A549 (cell line): ENCODE measurements around the gene LMF1. TPM values are rescaled to one million over a fixed set of nuclear protein-coding genes. Genes with fewer than 3 reads are reported as not detected.
"Not testable (repeated sequence)": the region's sequence is repeated elsewhere in the genome, so short reads cannot be mapped to it uniquely, and the experiment has no call there.

Experiments
- ATAC-seq, 2 experiments: fragments of 200-7000 bp in 1 of 2; fragments of >200 bp in 1 of 2; cut with Nextera tagmentation in 1 of 2; cut with Tn5 transposase in 1 of 2; 3 replicates each; pipeline versions ENCODE4 v1.8.0 to v1.9.1; 2018 to 2020; ENCODE audit warnings: mild to moderate bottlenecking in 1 of 2, moderate library complexity in 1 of 2
- CTCF ChIA-PET: fragments of 300-600 bp; sonication (Branson Sonifier 250); formaldehyde crosslinking; extraction: SDS; loops from one replicate; lab custom pipeline; 2021; ENCODE audit warnings: antibody characterized with exemption, inconsistent platforms; lab: Yijun Ruan, JAX
- POLR2A ChIA-PET: fragments of 350-600 bp; formaldehyde crosslinking; extraction: SDS; loops from one replicate; lab custom pipeline; 2021; ENCODE audit warnings: antibody characterized with exemption, inconsistent platforms; lab: Yijun Ruan, JAX
- DNase-seq, 2 experiments: peaks; one replicate each; pipeline versions ENCODE4 v3.0.0 to v3.0.0-alpha.2; 2011 to 2016; ENCODE audit warnings: low read depth in 1 of 2, low spot score in 1 of 2
- FAIRE-seq: peaks from 2 replicates; lab custom pipeline; 2011; peaks lifted over from hg19 to GRCh38; lab: Jason Lieb, UNC
- H3K27ac ChIP-seq, 2 experiments: fragments of >200 bp; sonication (Bioruptor Twin); formaldehyde crosslinking; 3 replicates each; pipeline ENCODE4 v1.5.1; 2016 to 2017
- H3K4me1 ChIP-seq: fragments of >200 bp; sonication (Bioruptor Twin); formaldehyde crosslinking; 3 replicates; pipeline ENCODE4 v1.6.1; 2016
- H3K4me2 ChIP-seq: fragments of >200 bp; sonication (Bioruptor Twin); formaldehyde crosslinking; 3 replicates; pipeline ENCODE4 v1.6.1; 2016
- H3K4me3 ChIP-seq: fragments of >200 bp; sonication (Bioruptor Twin); formaldehyde crosslinking; 3 replicates; pipeline ENCODE4 v1.5.1; 2016
- H3K9me3 ChIP-seq: fragments of >200 bp; sonication (Bioruptor Twin); formaldehyde crosslinking; 3 replicates; pipeline ENCODE4 v1.6.1; 2016
- BCL3 ChIP-seq: fragments of >200 bp; sonication (Bioruptor Twin); formaldehyde crosslinking; IDR thresholded peaks from 3 replicates; pipeline ENCODE4 v1.6.1; 2016
- CBX8 ChIP-seq: fragments of 200-600 bp; sonication (generic); IDR thresholded peaks from 2 replicates; pipeline ENCODE4 v1.6.1; 2016
- FOXS1 ChIP-seq: fragments of 250-450 bp; sonication (Bioruptor Pico); IDR thresholded peaks from 2 replicates; pipeline ENCODE4 v1.5.0; 2020; ENCODE audit warnings: mild to moderate bottlenecking, moderate library complexity
- HMGXB4 ChIP-seq: fragments of 250-450 bp; sonication (Bioruptor Pico); IDR thresholded peaks from 2 replicates; pipeline ENCODE4 v1.5.0; 2021; ENCODE audit warnings: mild to moderate bottlenecking, moderate library complexity, borderline replicate concordance
- HOXB13 ChIP-seq: fragments of 250-450 bp; sonication (Bioruptor Pico); IDR thresholded peaks from 2 replicates; pipeline ENCODE4 v1.5.0; 2020; ENCODE audit warnings: low read depth, mild to moderate bottlenecking, moderate library complexity
- NFE2L2 ChIP-seq: fragments of 150-350 bp; conservative IDR thresholded peaks from 2 replicates; pipeline ENCODE4 v1.6.1; 2014; ENCODE audit warnings: low read length
- NR3C1 ChIP-seq: fragments of >200 bp; sonication (Bioruptor Twin); formaldehyde crosslinking; IDR thresholded peaks from 3 replicates; pipeline ENCODE4 v1.6.1; 2017
- PHF8 ChIP-seq: fragments of 200-600 bp; sonication (generic); IDR thresholded peaks from 2 replicates; pipeline ENCODE4 v1.6.1; 2016; ENCODE audit warnings: low read depth, mild to moderate bottlenecking, antibody characterized with exemption, moderate library complexity, borderline replicate concordance
- RAD21 ChIP-seq, 2 experiments: fragments of >200 bp in 1 of 2; sonication (Bioruptor Twin) in 1 of 2; formaldehyde crosslinking in 1 of 2; IDR thresholded peaks in 1 of 2; conservative IDR thresholded peaks in 1 of 2; 2 replicates in 1 of 2; 3 replicates in 1 of 2; pipeline ENCODE4 v1.6.1; 2012 to 2018; ENCODE audit warnings: inconsistent platforms in 1 of 2
- RARB ChIP-seq: fragments of 250-450 bp; sonication (Bioruptor Pico); IDR thresholded peaks from 2 replicates; pipeline ENCODE4 v1.8.0; 2021; ENCODE audit warnings: mild to moderate bottlenecking, moderate library complexity
- RCOR1 ChIP-seq: fragments of 150-350 bp; IDR thresholded peaks from 2 replicates; pipeline ENCODE4 v1.6.1; 2014; ENCODE audit warnings: antibody characterized with exemption, low read length, low read depth
- REST ChIP-seq: fragments of 200-600 bp; sonication (generic); IDR thresholded peaks from 2 replicates; pipeline ENCODE4 v1.6.1; 2016; ENCODE audit warnings: antibody characterized with exemption, mild to moderate bottlenecking, moderate library complexity
- TP53 ChIP-seq: fragments of 250-450 bp; sonication (Bioruptor Pico); IDR thresholded peaks from 2 replicates; pipeline ENCODE4 v1.5.0; 2021; ENCODE audit warnings: mild to moderate bottlenecking, moderate library complexity
- WGBS: methylation state at CpG from one replicate; pipeline ENCODE4 v1.1.6; 2017; ENCODE audit errors: missing lambda C conversion rate; 5-methylcytosine and 5-hydroxymethylcytosine counted together
- polyA plus RNA-seq, 4 experiments: library from polyadenylated mRNA; depleted of rRNA in 3 of 4; stranded (reverse); fragments of >200 nt; fragmentation: RNase III in 1 of 4; extraction: RNeasy Plus Mini Kit Qiagen cat#74134 plus additional on column Dnase treatment in 1 of 4; gene quantifications; 2 replicates in 3 of 4; 3 replicates in 1 of 4; pipeline ENCODE4 v1.2.3, GENCODE V29; 2011 to 2017

The LMF1 gene
- polyA plus RNA-seq, 2 of the 4 experiments (the other 2 are of a cell fraction), result 8.8 to 10.9 TPM

- Histone ChIP-seq H3K4me3 (no peak overlapping the region), H3K27ac (no peak overlapping the region), H3K4me1 (no peaks in the 10 kb centered on the region), H3K9me3 (no peaks in the 10 kb centered on the region), H3K4me2 (no peak overlapping the region)
- POLR2A ChIA-PET, result no interaction called here
- ATAC-seq, result no peak
- FAIRE-seq, result no peak
- CTCF ChIA-PET, result interaction anchor here (1.2 kb wide), 1 partner anchor 70 kb away, joined by 3 read pairs; no protein-coding TSS in a partner anchor
- WGBS, result 45% methylated on average over 3 of the region's 3 CpGs
- no peak for TF ChIP-seq HMGXB4 (CRISPR knock-in tag)
- TF ChIP-seq NR3C1, result no peak
- TF ChIP-seq BCL3, result no peak
- no peak for TF ChIP-seq RAD21 (conservative IDR thresholded peaks at IDR 0.05 in 1 of 2, IDR thresholded peaks at IDR 0.05 in 1 of 2)
- TF ChIP-seq REST, result no peak
- TF ChIP-seq HOXB13 (CRISPR knock-in tag), result no peak
- no peak for TF ChIP-seq PHF8
- TF ChIP-seq NFE2L2, result no peak
- no peak for TF ChIP-seq RCOR1
- no peak for TF ChIP-seq FOXS1 (CRISPR knock-in tag)
- no peak for TF ChIP-seq TP53 (CRISPR knock-in tag)
- TF ChIP-seq CBX8, result no peak
- DNase-seq, result no peak
Observed at GRCh38 chr16:883340-883739, 87.4 kb downstream of the LMF1 start.

GRCh38 chr16:882671-883070 lies 88.1 kb downstream of the LMF1 start:
- CTCF ChIA-PET, result interaction anchor here (1.2 kb wide), 2 partner anchors 23 to 70 kb away, joined by 3 to 4 read pairs; no protein-coding TSS in a partner anchor
- ATAC-seq, H3K4me1 ChIP-seq, DNase-seq, H3K27ac ChIP-seq, H3K4me3 ChIP-seq, H3K9me3 ChIP-seq, FAIRE-seq, H3K4me2 ChIP-seq, POLR2A ChIA-PET: not testable (repeated sequence)
- 90% methylated on average over 15 of the region's 15 CpGs for WGBS

GRCh38 chr16:882256-882655 lies 88.5 kb downstream of the LMF1 start:
- H3K4me3 ChIP-seq, result no peak overlapping the region
- DNase-seq (no peak), ATAC-seq (no peak), FAIRE-seq (no peak)
- ChIA-PET CTCF (interaction anchor here (1.2 kb wide), 1 partner anchor 23 kb away, joined by 4 read pairs; no protein-coding TSS in a partner anchor), POLR2A (no interaction called here)
- no peak for TF ChIP-seq RARB (CRISPR knock-in tag)
- WGBS, result 69% methylated on average over 4 of the region's 7 CpGs
- H3K27ac ChIP-seq, result no peak overlapping the region
- H3K4me1 ChIP-seq, result no peaks in the 10 kb centered on the region
- no peak overlapping the region for H3K4me2 ChIP-seq
- H3K9me3 ChIP-seq, result no peaks in the 10 kb centered on the region
